GM12872 (cell line): ENCODE results near the gene DYNC2I2.

Source experiments
- TF ChIP-seq, protein P1 (sequence below): IDR thresholded peaks from 3 replicates; pipeline ENCODE4 v1.5.1; 2011; ENCODE audit warnings: low read depth, mild to moderate bottlenecking, low read length, moderate library complexity; ENCODE audit not compliant: insufficient read depth

DYNC2I2 gene

DNA sequence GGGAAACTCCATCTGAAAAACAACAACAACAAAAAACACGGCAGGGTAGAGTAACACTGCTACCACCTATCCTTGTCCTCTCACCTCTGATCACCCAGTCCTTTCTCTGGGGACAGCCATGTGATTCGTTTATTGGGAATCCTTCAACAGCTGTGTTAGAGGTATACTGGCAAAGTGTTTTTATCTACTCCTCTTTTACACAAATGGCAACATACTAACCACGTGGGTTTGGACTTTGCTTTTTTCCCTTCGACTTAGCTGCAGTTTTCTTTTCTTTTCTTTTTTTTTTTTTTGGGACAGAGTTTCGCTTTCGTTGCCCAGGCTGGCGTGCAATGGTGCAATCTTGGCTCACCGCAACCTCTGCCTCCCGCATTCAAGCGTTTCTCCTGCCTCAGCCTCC, 21.1 kb upstream of the DYNC2I2 start:
- TF ChIP-seq, protein P1, sequence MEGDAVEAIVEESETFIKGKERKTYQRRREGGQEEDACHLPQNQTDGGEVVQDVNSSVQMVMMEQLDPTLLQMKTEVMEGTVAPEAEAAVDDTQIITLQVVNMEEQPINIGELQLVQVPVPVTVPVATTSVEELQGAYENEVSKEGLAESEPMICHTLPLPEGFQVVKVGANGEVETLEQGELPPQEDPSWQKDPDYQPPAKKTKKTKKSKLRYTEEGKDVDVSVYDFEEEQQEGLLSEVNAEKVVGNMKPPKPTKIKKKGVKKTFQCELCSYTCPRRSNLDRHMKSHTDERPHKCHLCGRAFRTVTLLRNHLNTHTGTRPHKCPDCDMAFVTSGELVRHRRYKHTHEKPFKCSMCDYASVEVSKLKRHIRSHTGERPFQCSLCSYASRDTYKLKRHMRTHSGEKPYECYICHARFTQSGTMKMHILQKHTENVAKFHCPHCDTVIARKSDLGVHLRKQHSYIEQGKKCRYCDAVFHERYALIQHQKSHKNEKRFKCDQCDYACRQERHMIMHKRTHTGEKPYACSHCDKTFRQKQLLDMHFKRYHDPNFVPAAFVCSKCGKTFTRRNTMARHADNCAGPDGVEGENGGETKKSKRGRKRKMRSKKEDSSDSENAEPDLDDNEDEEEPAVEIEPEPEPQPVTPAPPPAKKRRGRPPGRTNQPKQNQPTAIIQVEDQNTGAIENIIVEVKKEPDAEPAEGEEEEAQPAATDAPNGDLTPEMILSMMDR = no peak

- TF ChIP-seq, protein P1 = no peak
Observed at GRCh38 chr9:128675382-128675781, 18.7 kb upstream of the DYNC2I2 start.

GRCh38 chr9:128669786-128670185, 13.1 kb upstream of the DYNC2I2 start:
- TF ChIP-seq, protein P1 = no peak

DNA sequence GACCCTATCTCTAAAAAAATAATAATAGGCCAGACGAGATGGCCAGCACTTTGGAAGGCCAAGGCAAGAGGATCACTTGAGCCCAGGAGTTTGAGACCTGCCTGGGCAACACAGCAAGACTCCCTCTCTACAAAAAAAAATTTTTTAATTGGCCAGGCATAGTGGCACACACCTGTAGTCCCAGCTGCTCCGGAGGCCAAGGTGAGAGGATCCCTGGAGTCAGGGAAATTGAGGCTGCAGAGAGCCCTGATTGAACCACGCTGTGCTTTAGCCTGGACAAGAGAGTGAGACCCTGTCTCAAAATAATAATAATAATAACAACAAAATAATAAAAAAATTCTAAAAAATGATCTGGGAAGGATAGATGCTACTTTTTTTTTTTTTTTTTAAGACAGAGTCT, 1.1 kb upstream of the DYNC2I2 start:
- TF ChIP-seq, protein P1 = no peak

DNA sequence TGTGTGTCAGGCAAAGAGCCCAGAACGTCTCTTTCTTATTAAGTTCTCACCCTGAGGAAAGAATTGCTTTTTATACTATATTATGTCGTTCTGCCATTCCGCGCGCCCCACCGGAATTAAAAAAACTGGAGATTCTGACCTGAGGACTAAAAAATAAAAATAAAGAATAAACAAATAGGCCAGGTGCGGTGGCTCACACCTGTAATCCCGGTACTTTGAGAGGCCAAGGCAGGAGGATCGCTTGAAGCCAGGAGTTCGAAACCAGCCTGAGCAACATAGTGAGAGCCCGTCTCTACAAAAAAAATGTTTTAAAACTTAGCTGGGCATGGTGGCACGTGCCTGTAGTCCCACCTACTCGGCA, 677 bp upstream of the DYNC2I2 start:
- TF ChIP-seq, protein P1 = no peak

- TF ChIP-seq, protein P1 = no peak
Observed at GRCh38 chr9:128654481-128654880, 2.2 kb downstream of the DYNC2I2 start.

DNA sequence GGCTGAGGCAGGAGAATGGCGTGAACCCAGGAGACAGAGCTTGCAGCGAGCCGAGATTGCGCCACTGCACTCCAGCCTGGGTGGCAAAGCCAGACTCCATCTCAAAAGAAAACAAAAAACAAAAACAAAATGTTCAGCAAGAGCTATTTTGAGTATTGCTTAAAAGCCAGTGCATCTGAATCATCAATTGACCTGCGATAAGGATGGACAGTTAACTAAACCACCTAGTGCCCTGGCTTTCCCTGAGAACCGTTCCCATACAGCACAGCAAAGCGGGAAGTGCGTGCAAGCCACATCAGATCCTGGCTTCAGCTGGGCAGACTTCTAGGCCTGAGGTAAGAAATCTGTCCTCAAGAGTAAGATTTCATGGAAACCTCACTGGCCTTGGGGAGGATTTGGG, 2.7 kb downstream of the DYNC2I2 start:
- TF ChIP-seq, protein P1 = no peak

GRCh38 chr9:128651798-128652197, 4.8 kb downstream of the DYNC2I2 start:
- TF ChIP-seq, protein P1 = no peak
